Liver (tissue), 3 donors: ENCODE measurements around the gene PRR23B.

Experiments used
- FOXA1 ChIP-seq: IDR thresholded peaks from 2 replicates; pipeline ENCODE4 v1.6.1; 2016; ENCODE audit warnings: antibody characterized with exemption
- GABPA ChIP-seq, 2 donors: IDR thresholded peaks in 1 of 2; conservative IDR thresholded peaks in 1 of 2; 2 replicates each; pipeline ENCODE4 v1.6.1; 2016; ENCODE audit warnings: antibody characterized with exemption in 2 of 2, mild to moderate bottlenecking in 1 of 2, moderate library complexity in 1 of 2
- HNF4A ChIP-seq, 2 donors: conservative IDR thresholded peaks; 2 replicates each; pipeline ENCODE4 v1.6.1; 2016; ENCODE audit warnings: antibody characterized with exemption in 2 of 2, mild to moderate bottlenecking in 2 of 2
- JUND ChIP-seq, 2 donors: IDR thresholded peaks; 2 replicates each; pipeline ENCODE4 v1.6.1; 2016; ENCODE audit warnings: antibody characterized with exemption in 2 of 2
- RAD21 ChIP-seq, 2 donors: IDR thresholded peaks; 2 replicates each; pipeline ENCODE4 v1.6.1; 2016; ENCODE audit warnings: antibody characterized with exemption in 2 of 2, mild to moderate bottlenecking in 2 of 2
- RXRA ChIP-seq, 2 donors: IDR thresholded peaks; 2 replicates each; pipeline ENCODE4 v1.6.1; 2017 to 2018; ENCODE audit warnings: antibody characterized with exemption in 2 of 2, mild to moderate bottlenecking in 1 of 2
- SP1 ChIP-seq: IDR thresholded peaks from 2 replicates; pipeline ENCODE4 v1.6.1; 2018; ENCODE audit warnings: antibody characterized with exemption, mild to moderate bottlenecking
- TAF1 ChIP-seq: conservative IDR thresholded peaks from 2 replicates; pipeline ENCODE4 v1.6.1; 2016; ENCODE audit warnings: antibody characterized with exemption, mild to moderate bottlenecking
- YY1 ChIP-seq: IDR thresholded peaks from 2 replicates; pipeline ENCODE4 v1.6.1; 2016; ENCODE audit warnings: antibody characterized with exemption, mild to moderate bottlenecking
- TF ChIP-seq, protein P1 (sequence below): fragments of 150-350 bp; IDR thresholded peaks from 2 replicates; pipeline ENCODE4 v1.5.1; 2017; ENCODE audit warnings: improper control_type of control experiment, low read depth, low read length; ENCODE audit not compliant: missing input control
- TF ChIP-seq, protein P2 (sequence below): IDR thresholded peaks from 2 replicates; pipeline ENCODE4 v1.6.1; 2016; ENCODE audit warnings: antibody characterized with exemption
- TF ChIP-seq, protein P3 (sequence below): IDR thresholded peaks from 2 replicates; pipeline ENCODE4 v1.6.1; 2016; ENCODE audit warnings: antibody characterized with exemption
- TF ChIP-seq, protein P4 (sequence below): IDR thresholded peaks from 2 replicates; pipeline ENCODE4 v1.6.1; 2016; ENCODE audit warnings: antibody characterized with exemption, mild to moderate bottlenecking
- donor health status: healthy.
- donor health status: healthy.

DNA sequence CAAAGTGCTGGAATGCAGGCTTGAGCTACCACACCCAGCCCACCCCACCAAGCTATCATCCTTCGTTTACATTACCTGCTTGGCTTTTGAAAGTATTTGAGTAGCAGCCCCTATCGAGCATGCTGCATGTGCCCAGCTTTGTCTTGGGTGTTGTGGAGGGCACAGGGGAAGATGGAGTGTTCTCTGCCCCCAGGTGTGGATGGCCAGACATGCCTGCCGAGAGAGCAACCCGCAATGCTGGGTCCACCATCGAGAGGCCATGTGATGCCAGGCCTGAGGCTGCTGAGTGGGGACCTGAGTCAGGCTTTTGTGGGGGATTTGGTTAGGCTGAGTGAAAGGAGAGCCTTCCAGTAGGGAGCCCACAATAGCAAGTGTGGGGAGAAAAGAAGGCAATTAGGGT lies 47.8 kb downstream of the PRR23B start:
- TF ChIP-seq, protein P1, sequence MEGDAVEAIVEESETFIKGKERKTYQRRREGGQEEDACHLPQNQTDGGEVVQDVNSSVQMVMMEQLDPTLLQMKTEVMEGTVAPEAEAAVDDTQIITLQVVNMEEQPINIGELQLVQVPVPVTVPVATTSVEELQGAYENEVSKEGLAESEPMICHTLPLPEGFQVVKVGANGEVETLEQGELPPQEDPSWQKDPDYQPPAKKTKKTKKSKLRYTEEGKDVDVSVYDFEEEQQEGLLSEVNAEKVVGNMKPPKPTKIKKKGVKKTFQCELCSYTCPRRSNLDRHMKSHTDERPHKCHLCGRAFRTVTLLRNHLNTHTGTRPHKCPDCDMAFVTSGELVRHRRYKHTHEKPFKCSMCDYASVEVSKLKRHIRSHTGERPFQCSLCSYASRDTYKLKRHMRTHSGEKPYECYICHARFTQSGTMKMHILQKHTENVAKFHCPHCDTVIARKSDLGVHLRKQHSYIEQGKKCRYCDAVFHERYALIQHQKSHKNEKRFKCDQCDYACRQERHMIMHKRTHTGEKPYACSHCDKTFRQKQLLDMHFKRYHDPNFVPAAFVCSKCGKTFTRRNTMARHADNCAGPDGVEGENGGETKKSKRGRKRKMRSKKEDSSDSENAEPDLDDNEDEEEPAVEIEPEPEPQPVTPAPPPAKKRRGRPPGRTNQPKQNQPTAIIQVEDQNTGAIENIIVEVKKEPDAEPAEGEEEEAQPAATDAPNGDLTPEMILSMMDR = no peak
- TF ChIP-seq YY1 = no peak
- TF ChIP-seq JUND (IDR thresholded peaks at IDR 0.05) = no peak
- TF ChIP-seq RXRA (IDR thresholded peaks at IDR 0.05) = no peak
- TF ChIP-seq GABPA (IDR thresholded peaks at IDR 0.05 in 1 of 2, conservative IDR thresholded peaks at IDR 0.05 in 1 of 2) = no peak
- TF ChIP-seq, protein P2, sequence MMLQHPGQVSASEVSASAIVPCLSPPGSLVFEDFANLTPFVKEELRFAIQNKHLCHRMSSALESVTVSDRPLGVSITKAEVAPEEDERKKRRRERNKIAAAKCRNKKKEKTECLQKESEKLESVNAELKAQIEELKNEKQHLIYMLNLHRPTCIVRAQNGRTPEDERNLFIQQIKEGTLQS = no peak
- TF ChIP-seq FOXA1 = no peak
- TF ChIP-seq SP1 = no peak
- no peak for TF ChIP-seq TAF1
- TF ChIP-seq, protein P3, sequence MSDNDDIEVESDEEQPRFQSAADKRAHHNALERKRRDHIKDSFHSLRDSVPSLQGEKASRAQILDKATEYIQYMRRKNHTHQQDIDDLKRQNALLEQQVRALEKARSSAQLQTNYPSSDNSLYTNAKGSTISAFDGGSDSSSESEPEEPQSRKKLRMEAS = no peak
- TF ChIP-seq HNF4A (conservative IDR thresholded peaks at IDR 0.05) = no peak
- no peak for TF ChIP-seq RAD21 (IDR thresholded peaks at IDR 0.05)
- TF ChIP-seq, protein P4, sequence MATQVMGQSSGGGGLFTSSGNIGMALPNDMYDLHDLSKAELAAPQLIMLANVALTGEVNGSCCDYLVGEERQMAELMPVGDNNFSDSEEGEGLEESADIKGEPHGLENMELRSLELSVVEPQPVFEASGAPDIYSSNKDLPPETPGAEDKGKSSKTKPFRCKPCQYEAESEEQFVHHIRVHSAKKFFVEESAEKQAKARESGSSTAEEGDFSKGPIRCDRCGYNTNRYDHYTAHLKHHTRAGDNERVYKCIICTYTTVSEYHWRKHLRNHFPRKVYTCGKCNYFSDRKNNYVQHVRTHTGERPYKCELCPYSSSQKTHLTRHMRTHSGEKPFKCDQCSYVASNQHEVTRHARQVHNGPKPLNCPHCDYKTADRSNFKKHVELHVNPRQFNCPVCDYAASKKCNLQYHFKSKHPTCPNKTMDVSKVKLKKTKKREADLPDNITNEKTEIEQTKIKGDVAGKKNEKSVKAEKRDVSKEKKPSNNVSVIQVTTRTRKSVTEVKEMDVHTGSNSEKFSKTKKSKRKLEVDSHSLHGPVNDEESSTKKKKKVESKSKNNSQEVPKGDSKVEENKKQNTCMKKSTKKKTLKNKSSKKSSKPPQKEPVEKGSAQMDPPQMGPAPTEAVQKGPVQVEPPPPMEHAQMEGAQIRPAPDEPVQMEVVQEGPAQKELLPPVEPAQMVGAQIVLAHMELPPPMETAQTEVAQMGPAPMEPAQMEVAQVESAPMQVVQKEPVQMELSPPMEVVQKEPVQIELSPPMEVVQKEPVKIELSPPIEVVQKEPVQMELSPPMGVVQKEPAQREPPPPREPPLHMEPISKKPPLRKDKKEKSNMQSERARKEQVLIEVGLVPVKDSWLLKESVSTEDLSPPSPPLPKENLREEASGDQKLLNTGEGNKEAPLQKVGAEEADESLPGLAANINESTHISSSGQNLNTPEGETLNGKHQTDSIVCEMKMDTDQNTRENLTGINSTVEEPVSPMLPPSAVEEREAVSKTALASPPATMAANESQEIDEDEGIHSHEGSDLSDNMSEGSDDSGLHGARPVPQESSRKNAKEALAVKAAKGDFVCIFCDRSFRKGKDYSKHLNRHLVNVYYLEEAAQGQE = no peak
